Vagina (tissue), 2 donors: ENCODE measurements around the gene ZMYM2. TPM values are rescaled to one million over a fixed set of nuclear protein-coding genes. Genes with fewer than 3 reads are reported as not detected.

Source experiments
- DNase-seq, 2 donors: peaks; one replicate each; pipeline ENCODE4 v3.0.0-alpha.2; 2017; ENCODE audit errors: extremely low spot score in 2 of 2
- H3K27ac ChIP-seq: fragments of 200-600 bp; sonication (generic); one replicate; pipeline ENCODE4 v1.5.1; 2019
- H3K27me3 ChIP-seq: fragments of 200-600 bp; sonication (generic); one replicate; pipeline ENCODE4 v1.5.1; 2019
- H3K36me3 ChIP-seq, 2 donors: fragments of 200-600 bp; sonication (generic); one replicate each; pipeline ENCODE4 v1.5.1; 2017 to 2019
- H3K4me1 ChIP-seq: fragments of 200-600 bp; sonication (generic); one replicate; pipeline ENCODE4 v1.5.1; 2019
- H3K4me3 ChIP-seq, 2 donors: fragments of 200-600 bp; sonication (generic); 1 replicate in 1 of 2; 2 replicates in 1 of 2; pipeline ENCODE4 v1.5.1; 2016 to 2019
- H3K9me3 ChIP-seq: fragments of 200-600 bp; sonication (generic); one replicate; pipeline ENCODE4 v1.5.1; 2019
- POLR2A ChIP-seq, 2 donors: fragments of 450-650 bp; IDR thresholded peaks; one replicate each; pipeline ENCODE4 v1.6.1; 2017; ENCODE audit warnings: antibody characterized with exemption in 2 of 2, mild to moderate bottlenecking in 2 of 2, moderate library complexity in 2 of 2
- POLR2AphosphoS5 ChIP-seq, 2 donors: sonication (generic); formaldehyde crosslinking; IDR thresholded peaks; one replicate each; pipeline ENCODE4 v1.9.0; 2017; ENCODE audit warnings: antibody characterized with exemption in 2 of 2, mild to moderate bottlenecking in 2 of 2, low read depth in 1 of 2; ENCODE audit not compliant: insufficient read depth in 1 of 2
- intact Hi-C: fragments of 100-400 bp; cut with DNase I; formaldehyde crosslinking; loops from one replicate; pipeline ENCODE4 v1.15.1; 2023
- total RNA-seq: library from RNA; depleted of rRNA; stranded (reverse); fragments of >200 nt; gene quantifications from one replicate; pipeline ENCODE4 v1.2.3, GENCODE V29; 2016
- TF ChIP-seq, protein P1 (sequence below), 3 experiments: fragments of 450-650 bp in 2 of 3; fragments of 200-600 bp in 1 of 3; sonication (generic) in 1 of 3; IDR thresholded peaks; one replicate each; pipeline ENCODE4 v1.5.1; 2017 to 2019; ENCODE audit warnings: antibody characterized with exemption in 3 of 3, mild to moderate bottlenecking in 2 of 3, moderate library complexity in 2 of 3

ZMYM2 gene
- total RNA-seq, 1 donor from 2014 or later = 80.8 TPM

GRCh38 chr13:19959141-19959830 lies 759 bp downstream of the ZMYM2 start:
- H3K27ac ChIP-seq = peak overlapping the region; percentile 99
- no peaks in the 10 kb centered on the region for H3K9me3 ChIP-seq
- TF ChIP-seq POLR2AphosphoS5 (IDR thresholded peaks at IDR 0.05; ENCODE audit: insufficient read depth in 1 of 2, low read depth in 1 of 2) (no peak), POLR2A (IDR thresholded peaks at IDR 0.05) (no peak)
- TF ChIP-seq, protein P1, sequence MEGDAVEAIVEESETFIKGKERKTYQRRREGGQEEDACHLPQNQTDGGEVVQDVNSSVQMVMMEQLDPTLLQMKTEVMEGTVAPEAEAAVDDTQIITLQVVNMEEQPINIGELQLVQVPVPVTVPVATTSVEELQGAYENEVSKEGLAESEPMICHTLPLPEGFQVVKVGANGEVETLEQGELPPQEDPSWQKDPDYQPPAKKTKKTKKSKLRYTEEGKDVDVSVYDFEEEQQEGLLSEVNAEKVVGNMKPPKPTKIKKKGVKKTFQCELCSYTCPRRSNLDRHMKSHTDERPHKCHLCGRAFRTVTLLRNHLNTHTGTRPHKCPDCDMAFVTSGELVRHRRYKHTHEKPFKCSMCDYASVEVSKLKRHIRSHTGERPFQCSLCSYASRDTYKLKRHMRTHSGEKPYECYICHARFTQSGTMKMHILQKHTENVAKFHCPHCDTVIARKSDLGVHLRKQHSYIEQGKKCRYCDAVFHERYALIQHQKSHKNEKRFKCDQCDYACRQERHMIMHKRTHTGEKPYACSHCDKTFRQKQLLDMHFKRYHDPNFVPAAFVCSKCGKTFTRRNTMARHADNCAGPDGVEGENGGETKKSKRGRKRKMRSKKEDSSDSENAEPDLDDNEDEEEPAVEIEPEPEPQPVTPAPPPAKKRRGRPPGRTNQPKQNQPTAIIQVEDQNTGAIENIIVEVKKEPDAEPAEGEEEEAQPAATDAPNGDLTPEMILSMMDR (IDR thresholded peaks at IDR 0.05) = peak in 1 of 3 experiments; percentile 2
- intact Hi-C loops = loop anchor here (5.0 kb wide), 1 partner anchor 97 kb away; the partner anchor contains the start of gene ZMYM5
- peak overlapping the region; percentile 62 to 70 for H3K4me3 ChIP-seq
- no peaks in the 10 kb centered on the region for H3K36me3 ChIP-seq
- peaks cover 41% of the 10 kb centered on the region for H3K4me1 ChIP-seq
- DNase-seq = peak in 1 of 2 donors; percentile 87
- no peaks in the 10 kb centered on the region for H3K27me3 ChIP-seq

- Histone ChIP-seq H3K27me3 (no peaks in the 10 kb centered on the region), H3K4me1 (peaks cover 42% of the 10 kb centered on the region), H3K4me3 (peak overlapping the region; percentile 62 to 70), H3K36me3 (no peaks in the 10 kb centered on the region), H3K27ac (peak overlapping the region; percentile 99), H3K9me3 (no peaks in the 10 kb centered on the region)
- peak; percentile 65 to 91 for TF ChIP-seq POLR2AphosphoS5 (IDR thresholded peaks at IDR 0.05; ENCODE audit: insufficient read depth in 1 of 2, low read depth in 1 of 2)
- TF ChIP-seq, protein P1 (IDR thresholded peaks at IDR 0.05) = peak; percentile 64 to 75 (median 70)
- TF ChIP-seq POLR2A (IDR thresholded peaks at IDR 0.05) = peak in 1 of 2 donors; percentile 57
- intact Hi-C loops = loop anchor here (5.0 kb wide), 1 partner anchor 98 kb away; the partner anchor contains the start of gene ZMYM5
- peak in 1 of 2 donors; percentile 92 for DNase-seq
Measured at GRCh38 chr13:19959831-19960652, 1.5 kb downstream of the ZMYM2 start.

DNA sequence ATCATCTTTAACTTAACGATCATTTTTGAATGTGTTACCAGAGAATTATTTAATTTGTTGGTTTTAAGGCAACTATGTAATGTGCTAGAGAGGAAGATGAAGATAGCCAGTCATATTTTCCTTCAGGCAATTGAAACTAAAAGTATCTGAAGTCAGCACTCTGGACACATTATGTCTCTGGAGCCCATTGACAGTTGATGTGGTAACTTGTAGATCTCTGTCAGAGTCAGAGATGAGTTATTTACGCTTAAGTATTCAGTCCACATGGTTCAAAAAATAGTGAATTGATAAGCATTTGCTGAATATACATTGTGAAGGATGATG lies 2.1 kb downstream of the ZMYM2 start:
- intact Hi-C loops = no loop called here
- Histone ChIP-seq H3K4me3 (peak overlapping the region; percentile 62 to 70), H3K4me1 (peaks cover 42% of the 10 kb centered on the region)

GRCh38 chr13:19961489-19961888 lies 3.0 kb downstream of the ZMYM2 start:
- Histone ChIP-seq H3K36me3 (peaks cover 0 to 9% of the 10 kb centered on the region in 2 donors), H3K27me3 (no peaks in the 10 kb centered on the region), H3K4me3 (no peak overlapping the region), H3K9me3 (no peaks in the 10 kb centered on the region), H3K4me1 (peaks cover 42% of the 10 kb centered on the region), H3K27ac (no peak overlapping the region)
- no peak for TF ChIP-seq POLR2A (IDR thresholded peaks at IDR 0.05)
- TF ChIP-seq POLR2AphosphoS5 (IDR thresholded peaks at IDR 0.05; ENCODE audit: insufficient read depth in 1 of 2, low read depth in 1 of 2) = no peak
- TF ChIP-seq, protein P1 (IDR thresholded peaks at IDR 0.05) = no peak
- DNase-seq = no peak
- intact Hi-C loops = no loop called here

More for the DNA sequence above, 2.1 kb downstream of the ZMYM2 start:
- no peaks in the 10 kb centered on the region for H3K27me3 ChIP-seq
- TF ChIP-seq, protein P1 (IDR thresholded peaks at IDR 0.05) = no peak
- TF ChIP-seq POLR2AphosphoS5 (IDR thresholded peaks at IDR 0.05; ENCODE audit: insufficient read depth in 1 of 2, low read depth in 1 of 2) (no peak), POLR2A (IDR thresholded peaks at IDR 0.05) (no peak)
- DNase-seq = no peak
- peak overlapping the region; percentile 99 for H3K27ac ChIP-seq
- peaks cover 0 to under 1% of the 10 kb centered on the region in 2 donors for H3K36me3 ChIP-seq
- no peaks in the 10 kb centered on the region for H3K9me3 ChIP-seq
